Transverse colon (tissue), 4 donors: ENCODE measurements around the gene YRDC. TPM values are rescaled to one million over a fixed set of nuclear protein-coding genes. Genes with fewer than 3 reads are reported as not detected.

Source experiments
- DNase-seq: peaks from one replicate; pipeline ENCODE4 v3.0.0-alpha.2; 2019
- H3K27ac ChIP-seq, 4 donors: fragments of 200-600 bp; sonication (generic); 2 replicates each; pipeline ENCODE4 v1.5.1; 2016 to 2018; ENCODE audit warnings: inconsistent platforms in 4 of 4
- H3K27me3 ChIP-seq: fragments of 200-600 bp; sonication (generic); 2 replicates; pipeline ENCODE4 v1.5.1; 2017; ENCODE audit warnings: inconsistent platforms
- H3K36me3 ChIP-seq, 4 donors: fragments of 200-600 bp; sonication (generic); 2 replicates each; pipeline ENCODE4 v1.5.1; 2017 to 2019; ENCODE audit warnings: inconsistent platforms in 4 of 4
- H3K4me1 ChIP-seq, 4 donors: fragments of 200-600 bp; sonication (generic); 2 replicates each; pipeline ENCODE4 v1.5.1; 2017 to 2020; ENCODE audit warnings: inconsistent platforms in 4 of 4
- H3K4me3 ChIP-seq, 4 donors: fragments of 200-600 bp; sonication (generic); 1 replicate in 1 of 4; 2 replicates in 3 of 4; pipeline versions ENCODE4 v1.5.1 to v1.6.1; 2017 to 2019; ENCODE audit warnings: inconsistent platforms in 4 of 4
- H3K9me3 ChIP-seq, 2 donors: fragments of 200-600 bp; sonication (generic); 2 replicates each; pipeline ENCODE4 v1.5.1; 2017 to 2019; ENCODE audit warnings: inconsistent platforms in 2 of 2
- EP300 ChIP-seq: sonication (generic); formaldehyde crosslinking; IDR thresholded peaks from one replicate; pipeline ENCODE4 v1.6.1; 2017; ENCODE audit warnings: antibody characterized with exemption, low read depth
- POLR2A ChIP-seq: fragments of 450-650 bp; IDR thresholded peaks from one replicate; pipeline ENCODE4 v1.6.1; 2016; ENCODE audit warnings: antibody characterized with exemption, mild to moderate bottlenecking, moderate library complexity
- POLR2AphosphoS5 ChIP-seq, 3 donors: sonication (generic); formaldehyde crosslinking; IDR thresholded peaks; one replicate each; pipeline ENCODE4 v1.6.1; 2016; ENCODE audit warnings: antibody characterized with exemption in 3 of 3
- WGBS, 2 donors: methylation state at CpG; one replicate each; pipeline ENCODE4 v1.1.5; 2018; ENCODE audit warnings: low coverage in 1 of 2; 5-methylcytosine and 5-hydroxymethylcytosine counted together
- in situ Hi-C, 4 donors: fragments of 200-750 bp; cut with MboI; loops; one replicate each; pipeline versions ENCODE4 v1.15.0 to v1.15.1; 2017; ENCODE audit warnings: low sequenced_read_pairs in 3 of 4, low pct_ligation_motif_present in 1 of 4, low pct_unique_long_range_greater_than_20kb in 1 of 4
- intact Hi-C: fragments of 100-400 bp; cut with DNase I; formaldehyde crosslinking; loops from one replicate; pipeline ENCODE4 v1.15.1; 2023; ENCODE audit warnings: low total_unique reads
- total RNA-seq, 4 donors: library from RNA; depleted of rRNA; stranded (reverse); fragments of >200 nt; gene quantifications; one replicate each; pipeline ENCODE4 v1.1.0, GENCODE V29; 2016
- TF ChIP-seq, protein P1 (sequence below), 5 experiments: fragments of 200-600 bp in 3 of 5; fragments of 450-650 bp in 2 of 5; sonication (generic) in 3 of 5; IDR thresholded peaks; 1 replicate in 2 of 5; 2 replicates in 3 of 5; pipeline ENCODE4 v1.5.1; 2016 to 2017; ENCODE audit warnings: antibody characterized with exemption in 5 of 5, inconsistent platforms in 3 of 5, mild to moderate bottlenecking in 2 of 5, moderate library complexity in 1 of 5

The YRDC gene
- total RNA-seq, 4 donors from 2014 or later, result 3.4 to 17.2 (median 11.6) TPM

DNA sequence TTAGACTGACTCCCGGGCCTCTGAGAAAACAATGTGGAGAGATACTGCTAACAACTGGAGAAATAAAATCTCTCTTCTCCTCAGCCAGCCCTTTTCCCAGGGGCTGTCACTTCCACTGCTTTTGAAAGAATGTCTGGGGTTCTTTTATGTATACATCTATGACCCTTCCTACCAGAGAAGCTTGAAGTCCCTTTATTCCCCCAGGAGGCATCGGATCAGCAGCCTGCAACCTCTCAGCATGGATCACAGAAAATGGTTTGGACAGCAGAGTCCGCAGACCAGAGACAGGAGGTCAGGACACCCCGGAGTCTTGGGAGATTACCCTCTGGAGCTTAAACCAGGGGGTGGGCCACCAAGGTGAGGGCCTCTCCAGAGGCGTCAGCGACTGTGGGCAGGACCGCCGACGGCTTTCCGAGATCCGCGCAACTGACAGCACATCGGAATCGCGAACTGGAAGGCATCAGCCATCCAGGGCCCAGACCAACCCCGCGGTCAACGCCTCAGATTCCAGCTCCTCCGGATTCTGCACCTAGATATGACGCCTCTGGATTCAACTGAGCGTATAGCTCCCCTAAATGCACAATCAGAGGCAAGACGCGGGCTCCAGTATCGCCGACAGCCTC is 44.1 kb downstream of the YRDC start:
- TF ChIP-seq POLR2AphosphoS5 (IDR thresholded peaks at IDR 0.05), result no peak
- no peak for TF ChIP-seq POLR2A
- TF ChIP-seq EP300, result no peak
- TF ChIP-seq, protein P1, sequence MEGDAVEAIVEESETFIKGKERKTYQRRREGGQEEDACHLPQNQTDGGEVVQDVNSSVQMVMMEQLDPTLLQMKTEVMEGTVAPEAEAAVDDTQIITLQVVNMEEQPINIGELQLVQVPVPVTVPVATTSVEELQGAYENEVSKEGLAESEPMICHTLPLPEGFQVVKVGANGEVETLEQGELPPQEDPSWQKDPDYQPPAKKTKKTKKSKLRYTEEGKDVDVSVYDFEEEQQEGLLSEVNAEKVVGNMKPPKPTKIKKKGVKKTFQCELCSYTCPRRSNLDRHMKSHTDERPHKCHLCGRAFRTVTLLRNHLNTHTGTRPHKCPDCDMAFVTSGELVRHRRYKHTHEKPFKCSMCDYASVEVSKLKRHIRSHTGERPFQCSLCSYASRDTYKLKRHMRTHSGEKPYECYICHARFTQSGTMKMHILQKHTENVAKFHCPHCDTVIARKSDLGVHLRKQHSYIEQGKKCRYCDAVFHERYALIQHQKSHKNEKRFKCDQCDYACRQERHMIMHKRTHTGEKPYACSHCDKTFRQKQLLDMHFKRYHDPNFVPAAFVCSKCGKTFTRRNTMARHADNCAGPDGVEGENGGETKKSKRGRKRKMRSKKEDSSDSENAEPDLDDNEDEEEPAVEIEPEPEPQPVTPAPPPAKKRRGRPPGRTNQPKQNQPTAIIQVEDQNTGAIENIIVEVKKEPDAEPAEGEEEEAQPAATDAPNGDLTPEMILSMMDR (IDR thresholded peaks at IDR 0.05), result no peak
- in situ Hi-C loops (no loop called here), intact Hi-C loops (no loop called here)
- WGBS, 2 donors, result 36% methylated on average over 24 of the region's 25 CpGs; no CpG with 5 or more reads in 1 of the 2 donors
- H3K27me3 ChIP-seq, result peaks cover 98% of the 10 kb centered on the region
- DNase-seq, result no peak
- H3K36me3 ChIP-seq, result no peaks in the 10 kb centered on the region
- H3K9me3 ChIP-seq, result no peaks in the 10 kb centered on the region
- no peak overlapping the region for H3K4me3 ChIP-seq
- no peak overlapping the region for H3K27ac ChIP-seq
- H3K4me1 ChIP-seq, result peaks cover 0 to 5% (median 0%) of the 10 kb centered on the region in 4 donors

DNA sequence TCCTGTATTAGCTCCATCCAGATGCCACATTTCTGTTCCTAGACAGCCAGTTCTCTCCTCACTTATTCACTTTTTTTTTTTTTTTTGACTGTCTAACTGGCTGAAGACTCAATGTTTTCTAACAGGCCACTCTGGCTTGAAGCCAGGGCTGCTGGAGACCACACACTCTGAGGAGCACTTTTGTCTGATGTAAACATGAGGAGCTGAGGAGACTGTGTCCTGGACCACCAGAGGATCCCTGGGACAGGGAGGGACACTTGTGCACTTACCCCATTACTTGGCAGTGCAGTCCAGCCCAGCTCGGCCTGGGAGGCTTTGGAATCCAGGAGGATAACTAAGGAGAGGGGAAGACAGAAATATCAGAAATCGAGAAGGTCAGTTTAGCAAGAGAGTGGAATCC is 45.5 kb downstream of the YRDC start:
- peaks cover 97% of the 10 kb centered on the region for H3K27me3 ChIP-seq
- no peak for DNase-seq
- WGBS, 2 donors, result 52 to 83% methylated on average over 1 to 2 of the region's 2 CpGs

DNA sequence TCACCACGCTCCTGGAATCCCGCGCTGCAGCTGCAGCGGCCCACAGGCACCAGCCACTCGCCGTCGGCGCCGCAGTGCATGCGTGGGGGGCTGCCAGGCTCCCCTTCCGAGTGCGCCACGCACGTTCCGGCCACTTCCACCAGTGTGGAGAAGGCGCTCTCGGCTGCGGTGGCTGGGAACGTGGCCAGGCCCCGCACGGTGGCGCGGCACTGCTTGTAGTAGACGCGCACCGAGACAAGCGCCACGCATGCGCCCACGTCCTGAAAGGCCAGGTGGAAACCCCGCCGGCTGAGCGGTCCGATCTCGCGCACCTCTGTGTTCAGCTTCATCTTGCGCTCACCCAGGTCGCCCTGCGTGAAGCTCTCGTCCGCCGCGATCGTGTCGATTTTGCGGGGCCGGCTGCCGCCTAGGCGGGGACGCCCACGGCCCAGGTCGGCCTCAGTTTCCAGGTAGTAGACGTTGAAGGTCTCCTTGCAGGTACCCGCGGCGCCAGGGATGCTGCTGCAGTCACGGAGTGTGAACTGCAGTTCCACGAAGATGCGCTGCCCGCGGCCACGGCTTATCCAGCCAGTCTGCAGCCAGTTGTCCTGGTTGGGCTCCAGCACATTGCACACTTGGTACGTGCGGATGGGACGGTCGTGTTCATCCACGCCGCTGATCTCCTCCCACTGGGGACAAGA is 46.5 kb downstream of the YRDC start:
- peaks cover 97% of the 10 kb centered on the region for H3K27me3 ChIP-seq
- H3K4me1 ChIP-seq, result peaks cover 0 to 5% (median 0%) of the 10 kb centered on the region in 4 donors
- DNase-seq, result no peak
- no peaks in the 10 kb centered on the region for H3K9me3 ChIP-seq
- TF ChIP-seq, protein P1 (IDR thresholded peaks at IDR 0.05), result no peak
- TF ChIP-seq EP300 (no peak), POLR2A (no peak), POLR2AphosphoS5 (IDR thresholded peaks at IDR 0.05) (no peak)
- no peak overlapping the region for H3K4me3 ChIP-seq
- H3K36me3 ChIP-seq, result no peaks in the 10 kb centered on the region
- in situ Hi-C loops (no loop called here), intact Hi-C loops (no loop called here)
- no peak overlapping the region for H3K27ac ChIP-seq
- 80 to 81% methylated on average over 3 to 51 of the region's 68 CpGs for WGBS, 2 donors

More for the DNA sequence above, 45.5 kb downstream of the YRDC start:
- TF ChIP-seq, protein P1 (IDR thresholded peaks at IDR 0.05), result no peak
- TF ChIP-seq EP300 (no peak), POLR2AphosphoS5 (IDR thresholded peaks at IDR 0.05) (no peak), POLR2A (no peak)
- H3K27ac ChIP-seq, result no peak overlapping the region
- no peaks in the 10 kb centered on the region for H3K36me3 ChIP-seq
- in situ Hi-C loops, result no loop called here
- no peaks in the 10 kb centered on the region for H3K9me3 ChIP-seq
- peaks cover 0 to 5% (median 0%) of the 10 kb centered on the region in 4 donors for H3K4me1 ChIP-seq
- intact Hi-C loops, result no loop called here
- H3K4me3 ChIP-seq, result no peak overlapping the region

DNA sequence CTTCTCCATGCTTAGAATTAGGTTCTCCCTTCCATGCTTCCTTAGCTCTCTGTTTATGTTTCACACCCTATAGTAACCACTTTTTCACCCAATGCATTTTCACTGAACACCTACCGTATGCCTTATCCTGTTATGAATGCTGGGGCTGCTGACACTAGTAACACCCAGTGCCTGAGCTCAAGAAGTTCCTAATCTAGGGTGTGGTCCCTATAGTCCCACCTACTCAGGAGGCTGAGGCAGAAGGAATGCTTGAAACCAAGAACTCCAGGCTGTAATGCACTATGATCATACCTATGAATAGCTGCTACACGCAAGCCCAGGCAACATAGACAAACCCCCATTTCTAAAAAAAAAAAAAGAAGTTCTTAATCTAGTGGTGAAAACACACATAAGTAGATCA is 48.6 kb downstream of the YRDC start:
- TF ChIP-seq POLR2AphosphoS5 (IDR thresholded peaks at IDR 0.05), result no peak
- TF ChIP-seq, protein P1 (IDR thresholded peaks at IDR 0.05), result no peak
- TF ChIP-seq POLR2A, result no peak
- no peak for TF ChIP-seq EP300
- Histone ChIP-seq H3K9me3 (no peaks in the 10 kb centered on the region), H3K4me3 (no peak overlapping the region), H3K4me1 (no peaks in the 10 kb centered on the region), H3K27me3 (peaks cover 95% of the 10 kb centered on the region), H3K36me3 (no peaks in the 10 kb centered on the region), H3K27ac (no peak overlapping the region)
- intact Hi-C loops (no loop called here), in situ Hi-C loops (no loop called here)
- WGBS, 2 donors, result 83 to 88% methylated on average over 1 to 2 of the region's 2 CpGs
- DNase-seq, result no peak
